Ovary (tissue), 9 donors: ENCODE measurements around the gene CDC42EP4. TPM values are rescaled to one million over a fixed set of nuclear protein-coding genes. Genes with fewer than 3 reads are reported as not detected.

ENCODE experiments used
- DNase-seq, 5 donors: peaks; one replicate each; pipeline ENCODE4 v3.0.0-alpha.2; 2019 to 2020
- H3K27ac ChIP-seq, 2 donors: fragments of 200-600 bp; one replicate each; pipeline versions ENCODE4 v1.5.1 to v1.8.0; 2019 to 2022
- H3K27me3 ChIP-seq: fragments of 200-600 bp; one replicate; pipeline ENCODE4 v1.8.0; 2022
- H3K36me3 ChIP-seq: fragments of 200-600 bp; sonication (generic); one replicate; pipeline ENCODE4 v1.5.1; 2019
- H3K4me1 ChIP-seq: one replicate; pipeline ENCODE4 v1.8.1; 2013; ENCODE audit warnings: mild to moderate bottlenecking, moderate library complexity; ENCODE audit not compliant: insufficient read depth
- H3K4me3 ChIP-seq: fragments of 200-600 bp; sonication (generic); one replicate; pipeline ENCODE4 v1.5.1; 2017
- H3K9me3 ChIP-seq, 2 donors: fragments of 200-600 bp in 1 of 2; sonication (generic) in 1 of 2; one replicate each; pipeline versions ENCODE4 v1.5.1 to v1.8.1; 2013 to 2019; ENCODE audit warnings: mild to moderate bottlenecking in 1 of 2, moderate library complexity in 1 of 2
- CTCF ChIP-seq, 3 donors: fragments of 450-650 bp in 2 of 3; fragments of 200-600 bp in 1 of 3; IDR thresholded peaks; one replicate each; pipeline versions ENCODE4 v1.5.1 to v1.8.0; 2016 to 2022; ENCODE audit warnings: antibody characterized with exemption in 3 of 3, mild to moderate bottlenecking in 1 of 3
- EP300 ChIP-seq: sonication (generic); formaldehyde crosslinking; IDR thresholded peaks from one replicate; pipeline ENCODE4 v1.6.1; 2017; ENCODE audit warnings: antibody characterized with exemption
- POLR2A ChIP-seq: fragments of 450-650 bp; IDR thresholded peaks from one replicate; pipeline ENCODE4 v1.6.1; 2017; ENCODE audit warnings: antibody characterized with exemption, mild to moderate bottlenecking, moderate library complexity
- WGBS, 3 donors: extraction: QIAGEN DNeasy Blood & Tissue Kit in 1 of 3; methylation state at CpG; one replicate each; pipeline versions ENCODE4 v1.1.5 to v1.1.7; 2013 to 2017; 5-methylcytosine and 5-hydroxymethylcytosine counted together
- intact Hi-C, 4 donors: fragments of 100-400 bp; cut with DNase I; formaldehyde crosslinking; loops; one replicate each; pipeline versions ENCODE4 v1.11.0 to v1.15.1; 2022 to 2023
- polyA plus RNA-seq, 2 donors: library from polyadenylated mRNA; stranded (reverse); fragments of 200-250 nt in 1 of 2; fragments of 350-450 nt in 1 of 2; fragmentation: Illumina TruSeq in 1 of 2; extraction: RNeasy Lipid Tissue Mini Kit (QIAGEN cat#74804) in 1 of 2; gene quantifications; one replicate each; pipeline ENCODE4 v1.2.3, GENCODE V29; 2013 to 2014
- total RNA-seq, 7 donors: library from RNA; depleted of rRNA in 2 of 7; stranded (reverse); fragments of >200 nt in 2 of 7; fragmentation: NEBNext Ultra II Directional in 3 of 7; extraction: Animal tissue kit (Norgen Biotek cat#: 25700) in 3 of 7; gene quantifications; one replicate each; pipeline versions ENCODE4 v1.1.0 to v1.2.4, GENCODE V29; 2016 to 2023
- donor health status: DM: no; HTN: no; CAD: no; lungs with moderate emphysema.
- donor health status: DM: no; HTN: no; CAD: no.
- donor health status: Bipolar disorder and iron deficiency.
- donor health status: DM: yes; HTN: yes; CAD: no.
- donor health status: DM: no; HTN: no; CAD: no.
- donor health status: DM: yes; HTN: yes; CAD: no.

Gene CDC42EP4
- total and polyA plus RNA-seq, 9 donors: 59.0 to 171 (median 106) TPM

- H3K27ac ChIP-seq: no peak overlapping the region
- no peak for DNase-seq
- intact Hi-C loops: no loop called here
- TF ChIP-seq EP300 (no peak), POLR2A (no peak), CTCF (IDR thresholded peaks at IDR 0.05) (no peak)
- no peaks in the 10 kb centered on the region for H3K9me3 ChIP-seq
- WGBS, 3 donors: 72 to 75% (median 73%) methylated on average over 10 of the region's 10 CpGs
- H3K4me1 ChIP-seq: no peaks in the 10 kb centered on the region
- no peaks in the 10 kb centered on the region for H3K27me3 ChIP-seq
- H3K4me3 ChIP-seq: no peak overlapping the region
- no peaks in the 10 kb centered on the region for H3K36me3 ChIP-seq
Observed at GRCh38 chr17:73359352-73359751, 47.6 kb upstream of the CDC42EP4 start.

GRCh38 chr17:73358668-73359067 is 46.9 kb upstream of the CDC42EP4 start:
- Histone ChIP-seq H3K27me3 (no peaks in the 10 kb centered on the region), H3K4me3 (no peak overlapping the region), H3K36me3 (no peaks in the 10 kb centered on the region), H3K4me1 (no peaks in the 10 kb centered on the region), H3K27ac (no peak overlapping the region), H3K9me3 (no peaks in the 10 kb centered on the region)
- DNase-seq: no peak
- TF ChIP-seq EP300: no peak
- TF ChIP-seq POLR2A: no peak
- TF ChIP-seq CTCF (IDR thresholded peaks at IDR 0.05): no peak
- 89 to 98% (median 92%) methylated on average over 9 of the region's 9 CpGs for WGBS, 3 donors
- intact Hi-C loops: no loop called here

- Histone ChIP-seq H3K4me3 (no peak overlapping the region), H3K27ac (no peak overlapping the region), H3K4me1 (no peaks in the 10 kb centered on the region), H3K27me3 (no peaks in the 10 kb centered on the region), H3K9me3 (no peaks in the 10 kb centered on the region), H3K36me3 (no peaks in the 10 kb centered on the region)
- intact Hi-C loops: no loop called here
- DNase-seq: no peak
- WGBS, 3 donors: 94 to 95% (median 95%) methylated on average over 19 of the region's 19 CpGs
- TF ChIP-seq EP300: no peak
- TF ChIP-seq POLR2A: no peak
- TF ChIP-seq CTCF (IDR thresholded peaks at IDR 0.05): no peak
Observed at GRCh38 chr17:73357981-73358380, 46.2 kb upstream of the CDC42EP4 start.

- TF ChIP-seq EP300 (no peak), CTCF (IDR thresholded peaks at IDR 0.05) (no peak), POLR2A (no peak)
- no peak overlapping the region for H3K4me3 ChIP-seq
- H3K9me3 ChIP-seq: no peaks in the 10 kb centered on the region
- no peaks in the 10 kb centered on the region for H3K27me3 ChIP-seq
- no peaks in the 10 kb centered on the region for H3K36me3 ChIP-seq
- intact Hi-C loops: no loop called here
- no peak overlapping the region for H3K27ac ChIP-seq
- WGBS, 3 donors: 90 to 94% (median 92%) methylated on average over 9 of the region's 9 CpGs
- DNase-seq: no peak
- H3K4me1 ChIP-seq: no peaks in the 10 kb centered on the region
Observed at GRCh38 chr17:73357318-73357717, 45.5 kb upstream of the CDC42EP4 start.
